Muscle of back (tissue), 11 donors: Measurements from ENCODE around the gene KLHL29. TPM values are rescaled to one million over a fixed set of nuclear protein-coding genes. Genes with fewer than 3 reads are reported as not detected.

ENCODE experiments used
- DNase-seq, 3 donors: peaks; one replicate each; pipeline versions ENCODE4 v3.0.0 to v3.0.0-alpha.2; 2013
- polyA plus RNA-seq, 10 donors: library from polyadenylated mRNA; unstranded; fragments of 120-200 nt; gene quantifications; one replicate each; pipeline ENCODE4 v1.2.1, GENCODE V29; 2013; ENCODE audit not compliant: insufficient read length in 10 of 10

The KLHL29 gene
- polyA plus RNA-seq, 10 donors: 5.6 to 10.3 (median 7.6) TPM

DNA sequence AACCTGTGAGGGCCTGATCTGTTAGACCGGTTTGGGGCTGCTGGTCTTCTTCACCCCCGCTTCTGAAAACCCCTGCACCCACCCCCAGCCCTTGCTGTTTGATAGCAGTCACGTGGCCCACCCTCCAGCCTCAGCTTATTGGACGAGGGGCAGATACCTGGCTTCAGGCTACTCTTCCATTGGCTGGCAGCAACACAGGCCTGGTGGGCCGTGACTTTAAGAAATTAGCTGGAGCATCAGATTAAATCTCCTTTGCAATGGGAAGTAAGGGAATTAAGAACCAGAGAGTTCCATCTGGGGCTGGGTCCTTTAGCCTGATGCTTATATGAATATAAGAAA is 107.3 kb downstream of the KLHL29 start:
- DNase-seq: no peak

DNA sequence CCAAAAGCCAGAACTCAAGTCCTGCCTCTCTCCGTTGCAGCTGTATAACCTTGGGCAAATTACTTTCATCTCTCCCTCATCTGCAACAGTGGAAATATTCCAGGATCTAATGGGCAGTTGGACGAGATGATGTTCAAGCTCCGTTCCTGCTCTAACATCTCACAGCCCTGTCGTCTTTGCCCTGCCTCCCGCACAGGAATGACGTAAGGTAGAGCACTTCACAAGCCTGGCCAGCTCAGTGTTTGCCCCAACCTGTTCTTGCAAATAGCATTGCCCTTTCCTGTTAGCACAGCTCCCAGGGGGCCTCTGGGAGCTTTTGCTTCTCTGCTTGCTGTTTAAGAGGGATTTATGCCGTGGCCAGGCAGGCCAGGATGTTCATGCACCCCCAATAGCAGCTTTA is 107.9 kb downstream of the KLHL29 start:
- no peak for DNase-seq

DNA sequence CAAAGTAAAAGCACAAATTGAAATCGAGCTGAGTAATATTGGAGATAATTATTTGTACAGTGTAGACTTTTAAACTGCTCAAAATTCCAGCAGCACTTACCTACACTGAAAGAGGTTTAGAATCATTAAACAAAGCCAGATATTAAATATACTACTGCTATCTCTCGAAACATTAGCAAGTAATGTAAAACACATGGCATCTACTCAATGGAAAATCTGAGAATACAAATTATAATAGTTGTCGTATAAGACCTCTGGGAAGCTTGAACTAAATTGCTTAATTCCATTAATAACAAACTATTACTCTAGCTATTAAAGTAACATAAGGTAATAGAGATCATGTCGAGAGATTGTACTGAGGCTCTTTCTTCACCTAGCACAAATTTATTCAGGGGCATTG is 108.9 kb downstream of the KLHL29 start:
- DNase-seq: peak in 1 of 3 donors; percentile 47

DNA sequence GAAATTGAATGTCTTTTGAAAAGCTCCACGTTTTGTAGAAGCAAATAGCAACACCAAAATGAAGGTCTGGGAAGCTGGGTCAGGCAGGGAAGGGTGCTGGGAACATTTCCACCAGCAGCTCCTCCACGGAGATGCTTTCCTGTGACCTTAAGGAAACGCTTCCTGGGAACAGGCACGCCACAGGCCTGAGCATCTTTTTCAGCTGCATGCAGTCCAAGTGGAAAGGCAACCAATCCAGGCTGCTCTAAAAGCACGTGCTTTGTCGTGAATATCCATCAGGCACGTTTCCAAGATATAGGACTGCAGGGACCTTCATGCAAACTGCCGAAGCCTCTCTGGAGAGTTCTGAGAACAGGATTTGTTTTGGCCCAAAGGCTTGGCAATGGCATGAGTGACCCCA is 109.3 kb downstream of the KLHL29 start:
- DNase-seq: no peak

DNA sequence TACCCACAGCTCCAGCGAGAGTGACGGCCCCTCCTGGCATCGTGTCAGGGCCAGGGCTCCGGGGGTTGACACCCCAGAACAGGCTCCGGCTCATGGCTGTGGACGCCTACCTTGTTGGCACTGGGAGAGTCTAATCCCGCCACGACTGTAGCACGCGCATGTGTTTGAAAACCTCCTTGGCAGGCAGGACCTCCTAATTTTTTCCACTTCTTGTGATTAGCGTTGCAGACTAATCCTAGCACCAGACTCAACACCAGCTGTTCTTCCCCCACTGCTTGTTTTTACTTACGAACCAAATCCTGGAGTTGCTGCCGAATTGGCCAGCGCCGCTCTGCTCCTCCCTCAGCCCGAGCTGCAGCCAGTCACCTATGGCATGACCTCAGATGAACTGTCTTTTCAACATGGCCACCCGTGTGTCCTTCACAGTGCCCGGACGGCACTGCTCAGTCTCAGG is 110.7 kb downstream of the KLHL29 start:
- peak in 1 of 3 donors; percentile 55 for DNase-seq

DNA sequence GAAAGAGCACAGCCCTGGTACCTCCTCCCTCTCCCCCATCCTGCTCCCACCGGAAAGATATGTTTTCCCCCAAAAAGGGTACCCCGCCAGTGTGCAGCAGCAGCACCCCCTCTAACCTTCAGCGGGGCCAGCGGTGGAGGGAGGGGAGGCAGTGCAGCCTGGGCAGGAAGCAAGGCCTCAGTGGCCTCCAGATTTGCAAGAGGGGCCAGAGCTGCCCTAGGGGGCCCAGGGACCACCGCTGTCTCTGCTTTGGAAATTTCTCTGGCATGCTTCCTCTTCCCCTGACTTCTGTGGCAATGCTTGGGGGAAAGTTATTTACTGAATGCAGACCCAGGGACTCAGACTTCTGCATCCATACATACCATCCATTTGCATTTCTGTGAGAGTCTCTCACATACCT is 111.5 kb downstream of the KLHL29 start:
- DNase-seq: no peak

DNA sequence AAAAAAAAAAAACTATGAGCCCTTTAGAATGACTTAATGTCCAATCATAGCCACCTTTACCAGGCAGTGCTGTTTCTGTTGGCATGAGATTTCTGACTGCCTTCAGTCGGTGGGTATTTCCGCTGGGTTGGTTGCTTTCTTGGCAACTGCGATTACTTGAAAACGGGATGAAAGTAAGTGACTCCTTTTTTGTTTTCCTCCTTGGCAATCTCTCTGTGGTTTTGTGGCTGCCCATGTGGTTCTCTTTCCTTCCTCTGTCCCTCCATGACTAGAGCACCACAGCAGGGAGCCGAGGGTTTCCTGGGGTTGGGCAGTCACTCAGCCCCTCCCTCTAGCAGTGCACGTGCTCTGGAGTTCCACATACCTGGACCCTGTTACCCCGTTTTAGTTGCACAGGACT is 112.1 kb downstream of the KLHL29 start:
- no peak for DNase-seq

DNA sequence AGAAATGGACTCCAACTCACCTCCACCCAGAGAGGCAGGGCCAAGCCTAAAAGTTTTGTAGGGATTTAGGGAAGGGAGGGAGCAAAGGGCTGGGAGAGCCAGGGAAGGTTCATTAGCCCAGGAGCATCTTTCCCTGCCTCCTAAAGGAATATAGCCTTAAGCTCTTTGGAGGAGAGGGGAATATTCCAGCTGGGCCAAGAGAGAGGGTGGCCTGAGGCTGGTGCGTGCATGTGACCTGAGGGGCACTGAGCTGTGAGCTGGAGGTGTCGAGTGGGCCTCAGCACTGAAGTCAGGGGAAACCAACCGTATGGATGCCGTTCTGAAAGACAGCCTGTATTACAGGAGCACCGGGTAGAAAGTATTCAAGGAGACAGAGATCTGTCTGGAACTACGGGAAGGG is 112.6 kb downstream of the KLHL29 start:
- DNase-seq: no peak

DNA sequence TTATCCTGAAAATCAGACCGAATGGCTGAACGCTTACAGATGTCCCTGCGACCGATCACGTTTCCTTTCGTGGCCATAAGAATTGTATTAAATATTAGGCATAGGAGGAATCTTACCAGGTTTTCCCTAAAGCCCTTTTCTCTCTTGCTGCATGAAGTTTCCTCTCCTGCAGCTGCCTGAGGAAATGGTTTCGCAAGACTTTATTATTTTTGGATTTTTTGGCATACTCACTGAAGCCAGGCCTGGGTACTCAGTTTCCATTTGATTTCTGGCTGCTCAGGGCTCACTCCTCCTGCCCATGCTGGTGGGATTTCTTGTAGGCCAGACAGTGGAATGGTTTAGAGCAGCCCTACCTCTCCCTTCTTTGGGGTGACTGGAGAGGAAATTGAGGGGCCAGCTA is 114.0 kb downstream of the KLHL29 start:
- peak in 1 of 3 donors; percentile 69 for DNase-seq

DNA sequence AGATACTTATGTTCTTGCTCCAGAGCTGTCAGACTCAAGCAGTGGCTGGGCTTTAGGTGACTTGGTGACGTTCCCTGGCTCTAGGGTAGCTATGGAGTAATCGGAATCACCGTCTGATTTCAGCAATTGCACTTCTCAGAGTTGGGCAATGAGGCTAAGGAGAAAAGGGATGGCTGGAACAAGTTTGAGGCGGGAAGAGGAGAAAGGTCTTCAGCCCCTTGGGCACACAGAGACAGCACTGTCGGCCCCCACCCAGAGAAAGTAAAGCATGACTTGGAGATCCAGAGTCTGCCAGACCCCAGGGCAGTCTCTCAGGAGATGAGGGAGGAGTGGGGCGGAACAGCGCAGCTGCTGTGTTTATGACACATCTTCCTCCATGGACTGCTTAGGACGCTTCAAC is 114.5 kb downstream of the KLHL29 start:
- peak in 1 of 3 donors; percentile 56 for DNase-seq

DNA sequence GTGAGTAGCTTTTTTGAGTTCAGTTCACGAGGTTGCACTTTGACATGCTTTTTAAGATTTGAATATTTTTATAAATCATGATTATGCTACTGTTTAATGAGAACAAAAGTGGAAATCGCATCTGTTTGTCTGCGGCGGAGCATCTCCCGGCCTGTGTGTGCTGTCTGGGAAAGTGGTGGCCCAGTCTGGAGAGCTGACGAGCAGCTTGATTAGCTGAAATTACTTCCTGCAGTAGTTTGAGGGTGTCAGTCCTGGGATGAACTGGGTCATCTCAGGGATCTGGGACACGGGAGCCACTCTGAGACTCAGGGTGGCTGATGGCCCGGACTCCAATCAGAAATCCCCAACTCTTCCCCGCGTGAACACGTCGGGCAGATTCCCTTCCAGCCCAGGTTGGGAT is 115.9 kb downstream of the KLHL29 start:
- no peak for DNase-seq

DNA sequence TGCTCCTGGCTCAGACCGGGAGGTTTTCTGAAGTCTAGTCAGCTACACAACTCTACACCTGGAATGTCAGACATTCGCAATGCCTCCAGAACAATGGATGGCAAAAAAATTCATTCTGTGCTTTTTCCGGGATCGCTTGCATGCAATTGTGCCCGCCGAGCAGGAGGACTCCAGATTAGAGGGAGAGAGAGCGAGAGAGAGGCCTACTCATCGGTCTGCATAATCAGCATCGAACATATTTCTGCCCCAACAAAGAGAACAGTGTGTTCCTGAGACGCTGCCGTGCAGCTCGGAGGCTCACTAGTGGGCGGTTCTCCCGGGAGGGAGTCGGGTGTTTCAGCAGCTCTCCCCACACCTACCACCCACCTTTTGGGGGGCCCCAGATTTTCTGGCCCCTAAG is 117.1 kb downstream of the KLHL29 start:
- DNase-seq: no peak

DNA sequence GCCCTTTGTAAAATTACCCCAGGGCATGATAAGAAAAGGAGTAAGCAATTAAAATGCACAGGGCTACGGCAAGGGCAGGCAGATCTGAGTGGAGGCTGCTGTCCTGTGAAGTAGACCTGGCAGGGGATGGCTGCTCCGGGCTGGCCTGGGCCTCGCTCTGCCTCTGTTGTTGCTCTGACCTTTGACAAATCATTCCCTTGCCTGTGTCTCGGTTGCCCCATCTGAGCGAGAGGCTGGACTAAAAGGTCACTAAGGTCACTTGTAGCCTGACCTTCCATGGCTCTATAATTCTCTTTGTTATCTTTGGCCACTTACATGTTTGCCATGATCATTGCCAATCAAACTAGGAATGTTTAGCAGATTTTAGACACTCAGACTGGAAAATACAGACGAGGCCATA is 118.1 kb downstream of the KLHL29 start:
- no peak for DNase-seq

DNA sequence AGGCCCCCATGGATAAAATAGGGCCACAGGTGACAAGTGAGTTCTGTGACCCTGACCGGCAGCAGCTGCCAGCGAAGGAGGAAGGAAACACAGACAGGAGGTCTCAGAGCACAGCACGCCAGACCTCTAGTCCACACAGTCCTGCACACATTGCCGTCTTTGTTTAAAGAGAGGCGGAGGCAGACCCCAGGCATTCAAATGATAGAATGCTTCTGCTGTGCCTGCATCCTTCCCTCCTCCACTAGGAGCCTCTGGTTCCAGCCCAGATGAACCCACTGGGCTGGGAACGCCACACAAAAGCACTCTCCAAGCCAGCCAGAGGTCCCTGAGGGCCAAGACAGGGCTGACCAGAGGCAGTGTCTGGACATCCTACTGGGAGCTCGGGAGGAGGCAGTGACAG is 118.7 kb downstream of the KLHL29 start:
- DNase-seq: no peak

DNA sequence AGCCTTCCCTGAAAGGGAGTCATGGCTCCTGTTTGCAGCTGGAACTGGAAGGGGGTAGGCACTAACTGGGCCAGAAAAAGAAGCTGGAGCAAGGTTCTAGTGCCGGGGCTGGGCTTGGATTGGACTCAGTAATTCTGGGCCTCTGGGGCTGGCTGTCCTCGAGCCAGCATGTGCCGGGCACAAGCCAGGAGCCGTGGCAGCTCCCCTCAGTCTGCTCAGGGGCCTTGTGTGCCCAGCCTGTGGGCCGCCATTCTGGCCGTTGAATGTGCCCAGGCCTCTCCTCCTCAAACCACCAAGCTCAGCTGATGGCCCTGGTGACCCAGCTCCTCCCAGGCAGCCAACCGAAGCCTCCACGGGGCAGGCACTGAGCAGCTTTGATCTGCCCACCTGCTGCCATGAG is 119.6 kb downstream of the KLHL29 start:
- DNase-seq: no peak

DNA sequence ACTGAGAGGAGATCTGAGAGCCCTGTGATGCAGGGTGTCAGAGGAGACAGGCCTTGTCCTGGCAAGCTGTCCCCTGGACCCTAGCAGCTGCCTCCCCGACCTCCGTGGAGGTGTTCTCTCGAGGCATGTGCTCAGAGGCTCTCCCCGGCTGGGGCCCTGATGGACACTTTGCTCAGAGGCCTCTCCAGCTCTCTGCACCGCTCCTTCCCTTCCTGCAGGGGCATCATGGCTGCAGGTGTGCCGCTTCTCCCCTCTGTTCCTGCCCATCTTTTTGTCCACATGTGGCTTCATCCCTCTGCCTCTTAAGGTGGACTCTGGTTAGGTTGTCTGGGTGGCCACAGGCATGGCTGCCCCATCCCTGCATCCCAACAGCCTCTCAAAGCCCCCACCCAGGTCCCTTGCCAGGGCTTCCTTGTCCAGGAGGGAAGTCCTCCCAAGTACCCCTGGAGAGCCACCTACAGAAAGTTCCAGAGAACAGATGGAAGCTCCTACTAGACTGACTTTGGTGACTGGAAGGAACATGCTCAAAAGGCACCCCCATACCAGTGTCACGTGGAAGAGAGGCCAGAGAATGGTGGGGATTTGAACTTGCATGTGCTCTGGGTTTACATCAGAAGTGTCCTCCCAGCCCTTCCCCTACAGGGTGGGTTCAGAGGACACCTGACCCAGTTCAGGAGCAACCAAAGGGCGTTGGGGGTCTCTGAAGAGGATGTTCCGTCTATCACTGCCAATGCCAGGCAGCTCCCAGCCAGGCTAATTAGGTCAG is 120.4 kb downstream of the KLHL29 start:
- DNase-seq: no peak

DNA sequence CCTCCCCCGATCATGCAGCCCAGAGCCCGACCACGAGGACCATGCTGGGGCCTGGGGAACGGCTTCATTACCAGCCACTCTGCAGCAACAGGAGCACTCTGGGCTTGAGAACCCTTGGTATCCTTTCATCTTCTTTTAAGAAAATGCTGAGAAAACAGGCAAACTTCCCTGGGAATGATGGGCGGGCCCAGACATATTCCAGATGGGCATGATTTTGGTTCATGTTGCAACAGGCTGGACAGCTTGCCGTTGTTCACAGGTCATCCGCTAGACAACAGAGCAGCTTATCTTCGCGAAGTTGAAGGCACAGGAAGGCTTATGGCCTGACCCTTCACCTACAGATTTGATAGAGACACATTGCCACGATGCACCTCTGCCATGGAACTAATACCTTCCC is 121.0 kb downstream of the KLHL29 start:
- DNase-seq: peak in 1 of 3 donors; percentile 41

DNA sequence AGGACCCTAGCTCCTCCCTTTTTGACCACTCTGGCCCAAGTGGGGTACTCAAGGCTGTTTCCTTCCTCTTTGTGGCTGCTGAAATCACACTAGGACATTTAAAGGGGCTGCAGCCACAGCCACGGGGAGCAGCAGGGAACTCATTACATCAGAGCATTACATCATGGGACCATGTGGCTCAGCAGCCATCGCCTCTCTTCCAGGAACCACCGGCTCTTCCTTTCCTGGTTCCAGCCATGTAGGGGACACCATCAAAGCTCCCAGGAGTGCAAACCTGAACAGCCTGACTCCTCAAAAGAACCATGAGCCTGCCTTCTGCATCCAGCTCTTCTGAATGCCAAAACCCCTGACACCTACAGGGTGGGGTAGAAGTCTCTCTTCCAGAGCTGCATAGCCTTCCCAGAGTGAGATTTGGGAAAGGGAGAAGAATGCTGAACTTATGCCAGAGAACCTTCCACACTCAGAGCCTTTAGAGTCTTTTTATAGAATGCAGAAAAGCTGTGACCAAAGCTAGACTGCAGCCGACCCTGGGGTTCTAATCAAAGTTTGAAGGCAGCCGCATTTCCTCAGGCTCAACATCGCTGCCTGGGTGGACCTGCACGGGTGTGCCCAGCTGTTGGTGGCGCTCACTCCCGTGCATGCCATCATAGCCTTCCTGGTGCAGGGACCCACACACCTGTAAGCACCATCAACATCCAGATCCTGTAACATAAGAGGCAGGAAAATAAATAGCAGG is 121.7 kb downstream of the KLHL29 start:
- peak; percentile 30 to 80 (median 59) for DNase-seq

DNA sequence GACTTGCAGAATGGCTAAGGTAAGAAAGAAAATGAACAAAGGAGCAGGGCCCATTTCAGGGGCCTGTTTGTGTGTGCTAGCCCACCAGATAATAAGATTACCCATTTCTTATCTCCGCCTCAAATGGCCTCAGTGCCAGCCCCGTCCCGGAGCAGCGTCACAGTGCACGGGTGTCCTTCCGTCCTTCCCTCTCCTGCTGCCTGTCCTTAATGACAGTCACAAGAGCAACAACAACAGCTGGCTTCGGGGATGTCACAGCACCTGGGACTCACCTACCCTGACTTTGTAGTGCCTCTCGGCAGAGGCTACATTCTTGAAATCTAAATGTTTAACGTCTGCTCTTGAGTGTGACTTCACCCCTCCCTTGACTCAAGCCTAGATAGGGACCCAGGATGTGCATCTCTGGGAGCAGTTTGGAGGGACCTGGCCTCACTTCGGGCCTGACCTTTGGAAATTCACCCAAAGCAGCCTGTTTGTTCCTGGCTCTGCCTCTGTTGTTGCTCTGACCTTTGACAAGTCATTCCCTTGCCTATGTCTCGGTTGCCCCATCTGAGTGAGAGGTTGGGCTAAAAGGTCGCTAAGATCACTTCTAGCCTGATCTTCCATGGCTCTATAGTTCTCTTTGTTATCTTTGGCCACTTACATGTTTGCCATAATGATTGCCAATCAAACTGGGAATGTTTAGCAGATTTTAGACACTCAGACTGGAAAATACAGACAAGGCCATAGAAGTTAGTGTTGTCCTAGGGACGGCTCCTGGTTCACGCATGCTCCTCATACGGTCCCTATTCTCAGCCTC is 122.5 kb downstream of the KLHL29 start:
- no peak for DNase-seq

DNA sequence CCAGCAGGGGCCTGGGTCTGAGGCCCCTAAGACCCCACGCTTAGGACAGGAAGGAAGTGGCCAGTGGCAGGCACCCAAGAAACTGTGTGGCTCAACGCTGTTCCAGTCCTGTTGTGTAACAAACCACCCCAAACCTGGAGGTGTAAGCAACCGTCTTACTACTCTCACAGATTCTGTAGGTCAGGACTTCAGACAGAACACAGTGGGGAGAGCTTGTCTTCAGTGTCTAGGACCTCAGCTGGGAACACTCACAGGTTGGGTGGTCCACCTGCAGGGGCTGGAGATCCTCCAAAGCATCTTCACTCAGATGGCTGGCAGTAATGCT is 123.0 kb downstream of the KLHL29 start:
- DNase-seq: no peak

DNA sequence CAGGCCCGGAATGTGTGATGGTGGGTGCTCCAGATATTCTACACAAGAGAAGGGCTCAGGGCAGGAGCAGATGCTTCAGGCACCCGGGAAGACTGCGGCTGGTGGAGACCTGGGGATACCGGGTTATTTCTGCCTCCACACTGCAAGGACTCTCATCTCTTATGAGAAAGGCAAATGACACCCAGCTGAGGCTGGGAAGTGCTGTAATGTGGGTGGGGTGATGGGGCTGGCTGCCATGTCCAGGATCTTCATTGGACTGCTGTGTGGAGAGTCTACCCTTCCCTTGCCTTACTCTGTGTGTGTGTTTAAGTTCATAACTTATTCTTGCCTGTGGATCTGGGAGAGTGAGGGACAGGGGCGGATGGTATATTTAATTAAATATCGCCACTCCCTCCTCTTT is 124.1 kb downstream of the KLHL29 start:
- no peak for DNase-seq

DNA sequence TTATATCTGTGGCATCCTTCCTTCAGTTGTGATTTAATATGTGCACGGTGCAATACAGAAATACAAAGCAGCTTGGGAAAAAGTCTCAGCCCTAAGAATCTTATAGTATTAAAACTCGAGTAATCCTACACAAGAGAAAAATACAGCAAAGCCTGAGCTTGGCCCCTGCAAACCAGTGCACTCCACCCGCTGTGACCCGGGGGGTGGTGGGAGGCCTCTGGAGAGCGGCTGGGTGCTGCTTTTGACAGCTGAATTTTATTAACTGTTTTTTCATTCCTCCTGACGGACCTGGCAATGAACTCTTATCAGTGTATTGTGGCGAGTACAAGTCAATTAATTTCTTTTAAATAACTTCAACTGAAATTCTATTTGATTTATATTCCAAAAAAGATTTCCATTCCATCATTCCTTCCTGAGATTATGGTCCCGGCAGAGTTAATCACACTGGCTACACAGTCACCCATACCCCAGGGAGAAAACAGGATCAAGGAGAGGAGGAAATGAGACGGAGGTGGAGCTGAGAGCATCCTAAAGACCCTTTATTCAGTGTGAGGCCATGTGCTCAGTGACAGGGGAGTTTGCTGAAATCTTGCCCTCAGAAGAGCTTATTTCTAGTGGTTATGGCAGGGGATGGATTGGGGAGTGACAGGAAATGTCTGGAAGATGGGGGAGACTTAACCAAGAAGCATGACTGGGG is 124.8 kb downstream of the KLHL29 start:
- DNase-seq: no peak
